Right kidney (tissue), 1 donor: ENCODE results near the gene PRR35.
A peak's percentile ranks its signal among the peaks of the same experiment; 100 is the strongest.

ENCODE experiments used
- DNase-seq: peaks from one replicate; pipeline ENCODE4 v3.0.0-alpha.2; 2016

Gene PRR35

DNA sequence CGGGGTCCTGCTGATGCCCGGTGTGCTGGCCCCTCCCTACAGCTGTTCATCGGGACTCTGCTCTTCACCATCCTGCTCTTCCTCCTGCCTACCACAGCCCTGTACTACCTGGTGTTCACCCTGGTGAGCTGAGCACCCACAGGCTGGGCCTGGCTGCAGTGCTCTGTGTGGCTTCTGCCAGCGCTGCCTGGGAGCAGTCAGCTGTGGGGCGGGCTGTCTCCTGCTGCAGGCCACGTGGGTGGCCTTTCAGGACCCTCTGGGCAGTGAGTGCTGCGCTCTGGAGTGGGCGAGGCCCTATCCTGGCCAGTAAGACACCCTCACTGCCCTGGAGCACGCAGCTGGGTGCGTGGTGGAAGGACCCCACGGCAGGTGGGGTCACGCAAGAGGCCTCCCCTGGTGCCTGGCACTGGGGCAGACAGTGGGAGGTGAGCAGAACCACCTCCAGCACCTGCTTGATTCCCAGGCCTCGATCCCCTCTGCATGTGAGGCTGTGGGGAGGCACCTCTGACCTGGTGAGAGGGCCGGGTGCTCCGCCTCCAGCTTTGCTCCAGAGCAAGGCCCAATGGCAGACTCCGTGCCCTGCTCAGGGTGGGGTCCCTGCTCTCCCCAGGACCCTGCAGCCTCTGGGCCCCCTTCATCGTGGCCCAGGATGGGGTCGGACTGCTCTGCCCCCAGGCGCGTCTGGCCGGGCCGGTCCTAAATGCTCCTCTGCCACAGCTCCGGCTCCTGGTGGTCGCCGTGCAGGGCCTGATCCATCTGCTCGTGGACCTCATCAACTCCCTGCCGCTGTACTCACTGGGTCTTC lies 20.1 kb downstream of the PRR35 start:
- no peak for DNase-seq

- DNase-seq = no peak
Observed at GRCh38 chr16:580946-581498, 20.8 kb downstream of the PRR35 start.

- DNase-seq = no peak
Observed at GRCh38 chr16:582218-582613, 22.0 kb downstream of the PRR35 start.

GRCh38 chr16:582614-583331 lies 22.6 kb downstream of the PRR35 start:
- DNase-seq = no peak

- DNase-seq = no peak
Observed at GRCh38 chr16:583470-583814, 23.2 kb downstream of the PRR35 start.

- DNase-seq = no peak
Observed at GRCh38 chr16:583815-584591, 23.8 kb downstream of the PRR35 start.

DNA sequence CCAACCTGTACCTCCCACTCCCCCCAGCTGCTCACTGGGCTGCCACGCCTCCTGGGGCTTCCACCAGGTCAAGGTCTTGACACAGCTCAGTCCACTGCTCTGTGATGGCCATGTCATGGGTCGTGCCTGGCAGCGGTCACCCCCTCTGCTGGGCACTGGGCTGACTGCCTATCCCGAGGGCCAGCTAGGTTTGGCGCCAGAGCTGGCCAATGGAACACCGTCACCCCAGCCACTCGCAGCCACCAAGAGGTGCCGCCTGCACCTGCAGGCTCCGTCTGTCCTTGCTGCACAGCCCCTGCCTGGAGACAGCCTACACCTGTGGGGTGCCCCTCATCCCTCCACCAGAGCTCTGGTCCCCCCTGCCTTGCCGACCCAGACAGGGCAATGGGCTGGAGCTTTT lies 25.2 kb downstream of the PRR35 start:
- no peak for DNase-seq

DNA sequence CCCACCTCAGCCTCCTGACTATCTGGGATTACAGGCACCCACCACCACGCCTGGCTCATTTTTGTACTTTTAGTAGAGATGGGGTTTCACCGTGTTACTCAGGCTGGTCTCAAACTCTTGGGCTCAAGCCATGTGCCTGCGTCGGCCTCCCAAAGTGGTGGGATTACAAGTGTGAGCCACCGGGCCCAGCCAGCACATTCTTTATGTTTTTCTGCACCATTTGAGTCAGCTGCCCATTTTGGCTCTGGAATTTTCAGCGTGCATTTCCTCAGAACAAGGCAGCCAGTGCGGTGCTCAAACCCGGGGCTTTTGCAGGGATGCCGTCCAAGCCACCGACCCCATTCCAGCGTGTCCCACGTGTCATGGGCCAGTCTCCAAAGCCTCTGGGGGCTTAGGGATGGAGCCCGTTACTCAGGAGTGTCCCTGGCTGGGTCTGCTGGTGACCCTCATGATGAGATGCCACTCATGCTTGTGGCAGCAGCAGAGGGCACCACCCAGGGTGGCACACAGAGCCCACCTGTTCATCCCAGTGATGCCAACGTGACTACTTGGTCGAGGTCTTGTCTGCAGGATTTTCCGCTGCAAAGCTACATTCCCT lies 26.0 kb downstream of the PRR35 start:
- no peak for DNase-seq

DNA sequence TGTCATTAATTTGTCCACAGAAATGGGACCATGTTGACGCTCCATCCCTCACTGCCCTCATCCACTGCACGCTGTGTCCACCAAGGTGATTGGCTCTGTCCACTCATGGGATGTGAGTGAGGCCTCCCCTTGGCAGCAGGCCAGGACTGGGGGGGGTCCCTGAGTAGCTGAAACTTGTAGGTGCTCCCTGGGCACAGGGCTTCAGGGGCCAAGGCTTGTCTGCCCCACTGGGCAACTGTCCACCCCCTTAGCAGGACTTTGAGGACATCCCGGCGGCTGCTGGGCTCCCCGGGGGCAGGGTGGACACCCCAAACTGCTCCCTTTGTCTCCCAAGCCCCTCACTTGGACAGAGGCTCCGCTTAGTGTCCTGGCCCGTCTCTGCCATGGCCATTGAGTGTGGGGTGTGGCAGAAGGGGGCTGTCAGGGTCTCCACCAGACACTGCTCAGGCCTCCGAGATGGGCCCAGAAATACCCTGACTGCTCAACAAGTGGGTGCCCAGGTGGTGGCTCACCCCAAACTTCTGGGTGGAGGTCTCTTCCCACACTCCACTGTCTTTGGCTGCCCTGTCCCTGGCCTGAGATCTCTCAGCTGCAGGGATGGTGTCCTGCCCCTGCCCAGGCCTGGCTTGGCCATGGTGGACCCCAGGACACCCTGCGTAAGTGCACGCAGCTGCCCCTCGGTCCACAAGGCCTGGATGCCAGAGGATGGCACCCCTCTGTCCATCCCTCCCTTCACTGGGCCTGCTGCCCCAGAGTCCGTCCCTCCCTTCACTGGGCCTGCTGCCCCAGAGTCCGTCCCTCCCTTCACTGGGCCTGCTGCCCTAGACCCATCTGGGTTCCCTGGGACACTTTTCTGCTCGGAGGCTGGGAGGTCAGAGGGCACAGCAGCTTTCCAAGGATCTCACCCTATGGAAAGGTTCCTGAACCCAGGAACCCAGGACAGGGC lies 26.7 kb downstream of the PRR35 start:
- DNase-seq = no peak

GRCh38 chr16:588639-588888 lies 28.4 kb downstream of the PRR35 start:
- no peak for DNase-seq

GRCh38 chr16:588889-589657 lies 28.9 kb downstream of the PRR35 start:
- peak; percentile 100 for DNase-seq

GRCh38 chr16:589658-590187 lies 29.5 kb downstream of the PRR35 start, which contains the start of gene RAB40C:
Gene RAB40C (plus strand): TSS chr16:590066. CDS start chr16:590292, 226 bp downstream.
- DNase-seq = no peak

DNA sequence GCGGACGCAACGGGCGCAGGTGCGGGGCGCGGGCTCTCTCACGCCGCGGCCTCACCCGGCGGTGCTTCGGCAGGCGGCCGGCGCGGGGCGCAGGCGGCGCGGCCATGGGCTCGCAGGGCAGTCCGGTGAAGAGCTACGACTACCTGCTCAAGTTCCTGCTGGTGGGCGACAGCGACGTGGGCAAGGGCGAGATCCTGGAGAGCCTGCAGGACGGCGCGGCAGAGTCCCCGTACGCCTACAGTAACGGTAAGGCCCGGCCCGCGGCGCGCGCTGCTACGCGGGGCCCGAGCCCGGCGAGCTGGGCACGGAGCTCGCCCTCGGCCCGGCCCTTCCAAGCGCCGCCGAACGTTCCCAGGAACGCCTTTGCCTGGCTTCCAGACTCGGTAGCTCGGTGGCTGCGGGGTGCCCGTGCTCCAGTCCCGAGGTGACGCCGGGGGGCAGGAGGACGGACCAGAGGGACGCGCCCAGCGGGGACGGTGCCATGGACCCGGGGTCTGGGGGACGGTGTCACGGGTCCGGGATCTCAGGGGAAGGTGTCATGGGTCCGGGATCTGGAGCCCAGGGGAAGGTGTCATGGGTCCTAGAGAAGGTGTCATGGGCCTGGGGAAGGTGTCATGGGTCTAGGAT lies 30.1 kb downstream of the PRR35 start:
- DNase-seq = peak; percentile 80

GRCh38 chr16:590815-591200 lies 30.6 kb downstream of the PRR35 start:
- no peak for DNase-seq

DNA sequence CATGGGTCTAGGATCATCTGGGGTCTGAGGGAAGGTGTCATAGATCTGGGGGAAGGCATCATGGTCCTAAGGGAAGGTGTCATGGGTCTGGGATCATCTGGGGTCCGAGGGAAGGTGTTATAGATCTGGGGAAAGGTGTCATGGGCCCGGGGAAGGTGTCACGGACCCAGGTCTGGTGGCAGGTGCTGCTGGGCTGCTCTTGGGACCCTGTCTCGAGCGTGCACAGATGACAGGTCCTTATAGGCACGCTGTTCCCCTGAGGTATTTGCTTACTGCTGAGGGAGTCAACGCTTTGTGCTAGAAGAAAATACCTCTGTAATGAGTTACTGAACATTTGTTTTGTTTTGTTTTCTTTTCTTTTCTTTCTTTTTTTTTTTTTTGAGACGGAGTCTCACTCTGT lies 31.0 kb downstream of the PRR35 start:
- no peak for DNase-seq

- DNase-seq = no peak
Observed at GRCh38 chr16:591892-592517, 31.8 kb downstream of the PRR35 start.

GRCh38 chr16:592518-593306 lies 32.5 kb downstream of the PRR35 start:
- DNase-seq = no peak

DNA sequence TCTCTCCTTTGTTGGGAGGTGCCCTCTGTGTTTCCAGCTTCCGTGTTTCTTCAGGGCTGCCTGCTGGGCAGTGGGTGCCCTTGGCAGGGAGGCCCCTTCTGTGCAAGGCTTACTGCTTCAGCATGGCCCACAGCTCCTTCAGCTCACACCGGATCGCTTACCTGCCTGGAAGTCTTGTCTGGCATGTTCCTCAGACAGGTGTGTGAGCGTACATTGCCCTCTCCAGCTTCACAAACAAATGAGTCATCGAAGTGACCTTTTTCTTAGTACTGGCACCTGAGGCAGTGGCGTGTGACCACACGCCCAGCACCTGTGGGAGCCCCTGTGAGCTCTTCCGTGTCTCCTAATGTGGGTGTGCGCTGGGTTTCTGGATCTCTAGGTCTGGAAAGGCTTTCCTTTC lies 33.2 kb downstream of the PRR35 start:
- DNase-seq = no peak

DNA sequence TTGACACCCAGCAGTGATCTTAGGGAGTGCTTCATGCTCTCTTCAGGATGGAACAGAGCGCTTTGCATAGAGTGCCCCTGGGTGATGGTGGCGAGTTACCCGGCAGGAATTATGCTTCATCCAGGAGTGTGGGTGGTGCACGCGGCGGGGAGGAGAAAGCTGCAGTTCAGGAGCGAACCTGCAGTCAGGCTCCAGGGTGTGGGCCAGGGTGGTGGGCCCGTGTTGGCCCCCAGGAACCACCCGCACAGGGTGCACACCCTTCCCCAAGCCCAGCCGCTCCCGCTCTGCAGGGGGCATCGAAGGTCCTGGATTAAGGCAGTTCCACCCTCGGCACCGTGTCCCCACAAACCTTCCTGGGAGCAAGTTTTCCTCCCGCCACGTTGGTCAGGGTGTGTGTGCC lies 33.6 kb downstream of the PRR35 start:
- DNase-seq = no peak
